Common myeloid progenitor, CD34-positive (primary cell): Measurements from ENCODE around the gene NUDT3.

ENCODE experiments used
- CTCF ChIA-PET: fragments of 350-600 bp; sonication (Branson Sonifier 250); formaldehyde crosslinking; loops from one replicate; lab custom pipeline; 2021; ENCODE audit warnings: antibody characterized with exemption; lab: Charles Lee
- POLR2A ChIA-PET: fragments of 350-600 bp; sonication (Branson Sonifier 250); formaldehyde crosslinking; loops from one replicate; lab custom pipeline; 2021; ENCODE audit warnings: antibody characterized with exemption; lab: Charles Lee
- DNase-seq, 3 donors: peaks; one replicate each; pipeline versions ENCODE4 v3.0.0 to v3.0.0-alpha.2; 2013
- H3K27ac ChIP-seq, 2 experiments: 1 replicate in 1 of 2; 2 replicates in 1 of 2; pipeline ENCODE4 v1.7.0; 2013; ENCODE audit warnings: inconsistent platforms in 2 of 2, low read length in 2 of 2, mild to moderate bottlenecking in 2 of 2, low read depth in 1 of 2, moderate library complexity in 1 of 2; ENCODE audit not compliant: severe bottlenecking in 2 of 2, insufficient read depth in 1 of 2, poor library complexity in 1 of 2
- H3K27me3 ChIP-seq, 5 experiments: replicated peaks in 2 of 5; 1 replicate in 3 of 5; 2 replicates in 2 of 5; pipeline versions ENCODE4 v1.6.1 to v1.7.0; 2013; ENCODE audit warnings: low read length in 4 of 5, mild to moderate bottlenecking in 2 of 5, moderate library complexity in 2 of 5, inconsistent platforms in 1 of 5; ENCODE audit not compliant: insufficient read depth in 5 of 5, control insufficient read depth in 4 of 5
- H3K36me3 ChIP-seq, 4 experiments: 1 replicate in 2 of 4; 2 replicates in 2 of 4; pipeline versions ENCODE4 v1.6.1 to v1.7.0; 2013; ENCODE audit warnings: low read length in 3 of 4, control low read depth in 1 of 4, mild to moderate bottlenecking in 1 of 4; ENCODE audit not compliant: control insufficient read depth in 4 of 4, insufficient read depth in 4 of 4
- H3K4me1 ChIP-seq, 4 experiments: 1 replicate in 3 of 4; 2 replicates in 1 of 4; pipeline versions ENCODE4 v1.6.1 to v1.7.1; 2013; ENCODE audit warnings: low read length in 3 of 4, mild to moderate bottlenecking in 3 of 4, control low read depth in 1 of 4, inconsistent platforms in 1 of 4, moderate library complexity in 1 of 4; ENCODE audit not compliant: control insufficient read depth in 4 of 4, insufficient read depth in 4 of 4; ENCODE audit errors: control extremely low read depth in 1 of 4
- H3K4me3 ChIP-seq, 7 experiments: 1 replicate in 4 of 7; 2 replicates in 3 of 7; pipeline versions ENCODE4 v1.5.1 to v1.7.0; 2013; ENCODE audit warnings: mild to moderate bottlenecking in 7 of 7, low read length in 6 of 7, moderate library complexity in 6 of 7, inconsistent platforms in 2 of 7, low read depth in 2 of 7, control low read depth in 1 of 7; ENCODE audit not compliant: insufficient read depth in 4 of 7, control insufficient read depth in 1 of 7; ENCODE audit errors: extremely low read depth in 1 of 7
- H3K9me3 ChIP-seq, 5 experiments: 1 replicate in 4 of 5; 2 replicates in 1 of 5; pipeline versions ENCODE4 v1.6.1 to v1.7.1; 2013; ENCODE audit warnings: low read length in 4 of 5, mild to moderate bottlenecking in 2 of 5, inconsistent platforms in 1 of 5, low read depth in 1 of 5, moderate library complexity in 1 of 5; ENCODE audit not compliant: control insufficient read depth in 4 of 5, insufficient read depth in 2 of 5; ENCODE audit errors: control extremely low read depth in 1 of 5
- WGBS: methylation state at CpG from one replicate; pipeline ENCODE4 v1.1.5; 2013; ENCODE audit not compliant: insufficient coverage; 5-methylcytosine and 5-hydroxymethylcytosine counted together

NUDT3 gene

DNA sequence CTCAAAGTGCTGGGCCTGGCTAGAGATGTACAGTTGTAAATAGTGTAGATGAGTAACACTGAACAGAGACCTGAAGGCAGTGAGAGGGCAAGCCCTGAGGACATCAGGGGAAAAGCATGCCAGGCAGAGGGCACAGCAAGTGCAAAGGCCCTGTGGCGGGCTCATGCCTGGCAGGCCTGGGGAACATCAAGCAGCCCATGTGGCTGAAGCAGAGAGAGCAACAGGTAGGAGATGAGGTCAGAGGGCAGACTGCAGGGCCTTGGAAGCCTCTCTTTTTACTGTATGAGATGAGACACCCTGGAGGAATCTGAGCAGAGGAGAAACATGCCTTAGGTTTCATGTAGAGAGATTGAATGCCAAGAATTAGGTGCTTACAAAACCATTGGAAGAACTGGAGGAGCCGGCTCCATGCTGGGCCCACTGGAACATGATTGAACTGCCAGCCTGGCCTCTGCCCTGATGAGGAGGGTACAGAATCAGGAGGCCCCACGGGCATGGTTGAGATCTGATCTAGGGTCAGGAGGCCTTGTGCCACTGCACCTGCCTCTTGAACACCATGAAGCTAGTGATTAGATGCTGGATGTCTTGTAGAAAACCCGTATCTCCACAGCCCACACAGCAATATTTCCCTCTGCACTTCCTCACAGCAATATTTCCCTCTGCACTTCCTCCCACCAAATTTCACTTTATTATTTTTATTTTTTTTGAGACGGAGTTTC lies 161.7 kb downstream of the NUDT3 start:
- Histone ChIP-seq H3K9me3 (no peaks in the 10 kb centered on the region), H3K4me1 (peaks cover 0 to 38% (median 14%) of the 10 kb centered on the region in 4 experiments), H3K27me3 (no peaks in the 10 kb centered on the region), H3K4me3 (no peak overlapping the region), H3K36me3 (no peaks in the 10 kb centered on the region), H3K27ac (no peak overlapping the region)
- CTCF ChIA-PET, result interaction anchor here (1.0 kb wide), 1 partner anchor 34 kb away, joined by 3 read pairs; no protein-coding TSS in a partner anchor
- 54% methylated on average over 3 of the region's 5 CpGs for WGBS
- DNase-seq, result peak in 2 of 3 donors; percentile 76 to 89
- POLR2A ChIA-PET, result interaction anchor here (0.6 kb wide), 2 partner anchors 190 to 191 kb away, joined by 5 to 10 read pairs; no protein-coding TSS in a partner anchor

DNA sequence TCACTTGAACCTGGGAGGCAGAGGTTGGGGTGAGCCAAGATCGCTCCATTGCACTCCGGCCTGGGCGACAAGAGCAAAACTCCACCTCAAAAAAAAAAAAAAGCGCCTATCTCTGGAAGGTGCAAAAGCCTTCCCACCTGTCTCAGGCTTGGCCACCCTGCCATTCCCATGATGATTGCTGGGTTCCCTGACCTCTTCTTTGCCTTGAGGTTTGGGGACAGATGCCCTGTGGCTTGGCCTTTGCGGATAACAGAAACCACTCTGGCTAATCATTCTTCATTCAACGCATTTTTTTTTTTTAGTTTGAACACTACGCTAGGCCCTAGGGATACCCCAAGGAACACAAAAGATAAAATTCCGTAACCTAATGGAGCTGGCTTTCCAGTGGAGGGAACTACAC lies 162.6 kb downstream of the NUDT3 start:
- no peak for DNase-seq
- Histone ChIP-seq H3K27ac (no peak overlapping the region), H3K4me1 (peaks cover 0 to 38% (median 11%) of the 10 kb centered on the region in 4 experiments), H3K27me3 (no peaks in the 10 kb centered on the region), H3K36me3 (no peaks in the 10 kb centered on the region), H3K9me3 (no peaks in the 10 kb centered on the region), H3K4me3 (no peak overlapping the region)
- ChIA-PET POLR2A (no interaction called here), CTCF (interaction anchor here (1.0 to 1.4 kb wide), 2 partner anchors 15 to 33 kb away, joined by 3 to 5 read pairs; no protein-coding TSS in a partner anchor)
- 100% methylated on average over 2 of the region's 8 CpGs for WGBS
